GM18526 (cell line): ENCODE measurements around the gene FAT1.

ENCODE experiments used
- POLR2A ChIP-seq: IDR thresholded peaks from 3 replicates; pipeline ENCODE4 v1.6.1; 2011; ENCODE audit not compliant: insufficient read length; ENCODE audit errors: extremely low read depth

Gene FAT1

GRCh38 chr4:186658657-186659056 is 65.0 kb downstream of the FAT1 start:
- TF ChIP-seq POLR2A, result no peak

GRCh38 chr4:186657764-186658163 is 65.9 kb downstream of the FAT1 start:
- no peak for TF ChIP-seq POLR2A

GRCh38 chr4:186653969-186654368 is 69.7 kb downstream of the FAT1 start:
- no peak for TF ChIP-seq POLR2A

GRCh38 chr4:186651624-186652023 is 72.0 kb downstream of the FAT1 start:
- TF ChIP-seq POLR2A, result no peak

- TF ChIP-seq POLR2A, result no peak
Observed at GRCh38 chr4:186651181-186651603, 72.5 kb downstream of the FAT1 start.

- no peak for TF ChIP-seq POLR2A
Observed at GRCh38 chr4:186650401-186651180, 73.1 kb downstream of the FAT1 start.

GRCh38 chr4:186647821-186648220 is 75.8 kb downstream of the FAT1 start:
- no peak for TF ChIP-seq POLR2A

GRCh38 chr4:186644737-186645261 is 78.9 kb downstream of the FAT1 start:
- TF ChIP-seq POLR2A, result no peak

- TF ChIP-seq POLR2A, result no peak
Observed at GRCh38 chr4:186644311-186644638, 79.4 kb downstream of the FAT1 start.

GRCh38 chr4:186643501-186644310 is 80.0 kb downstream of the FAT1 start:
- TF ChIP-seq POLR2A, result no peak

GRCh38 chr4:186642998-186643397 is 80.7 kb downstream of the FAT1 start:
- TF ChIP-seq POLR2A, result no peak

- TF ChIP-seq POLR2A, result no peak
Observed at GRCh38 chr4:186642530-186642929, 81.1 kb downstream of the FAT1 start.

- TF ChIP-seq POLR2A, result no peak
Observed at GRCh38 chr4:186634591-186635128, 89.0 kb downstream of the FAT1 start.

GRCh38 chr4:186633844-186634243 is 89.8 kb downstream of the FAT1 start:
- TF ChIP-seq POLR2A, result no peak

- no peak for TF ChIP-seq POLR2A
Observed at GRCh38 chr4:186630128-186630527, 93.5 kb downstream of the FAT1 start.
